HCT116 (cell line): Measurements from ENCODE around the gene CDHR4. TPM values are rescaled to one million over a fixed set of nuclear protein-coding genes. Genes with fewer than 3 reads are reported as not detected.

Source experiments
- ATAC-seq: fragments of 200-7000 bp; cut with Tn5 transposase; 2 replicates; pipeline ENCODE4 v1.9.1; 2020; ENCODE audit warnings: mild to moderate bottlenecking, moderate library complexity
- BruUV-seq: library from RNA; stranded (reverse); fragments of 400-500 nt; replicated peaks from 2 replicates; lab custom pipeline; 2021; lab: Mats Ljungman, UMichigan
- CTCF ChIA-PET: fragments of 300-600 bp; sonication (Branson Sonifier 250); formaldehyde crosslinking; loops from one replicate; lab custom pipeline; 2021; ENCODE audit warnings: antibody characterized with exemption; lab: Charles Lee
- POLR2A ChIA-PET: fragments of 300-600, 350-600 bp; sonication (Branson Sonifier 250); formaldehyde crosslinking; loops from one replicate; lab custom pipeline; 2021; ENCODE audit warnings: antibody characterized with exemption; lab: Charles Lee
- RAD21 ChIA-PET, 2 experiments: fragments of 300-600 bp; sonication (Branson Sonifier 250); formaldehyde crosslinking; loops; one replicate each; lab custom pipeline; 2023; ENCODE audit warnings: low total read pairs in 2 of 2; ENCODE audit not compliant: uncharacterized antibody in 2 of 2, unreplicated experiment in 2 of 2, low non-redundant PET in 1 of 2; lab: Charles Lee
- DNase-seq: peaks from one replicate; pipeline ENCODE4 v3.0.0-alpha.2; 2010; ENCODE audit warnings: low read depth, low spot score
- H2AFZ ChIP-seq: fragments of 200-600 bp; shearing (Covaris generic), sonication (generic); 2 replicates; pipeline ENCODE4 v1.6.1; 2017; ENCODE audit warnings: low read depth, mixed run types, mixed read lengths, antibody characterized with exemption, low read length; ENCODE audit not compliant: poor library complexity, severe bottlenecking
- H3K27ac ChIP-seq: 2 replicates; pipeline ENCODE4 v1.5.1; 2012; ENCODE audit warnings: low read depth, low read length
- H3K27me3 ChIP-seq: fragments of 200-600 bp; sonication (generic); 2 replicates; pipeline ENCODE4 v1.6.1; 2016; ENCODE audit warnings: mixed run types, low read length, mixed read lengths; ENCODE audit not compliant: insufficient read depth
- H3K36me3 ChIP-seq, 2 experiments: fragments of 200-500 bp in 1 of 2; fragments of 200-600 bp in 1 of 2; sonication (Bioruptor generic) in 1 of 2; sonication (generic) in 1 of 2; 2 replicates each; pipeline versions ENCODE4 v1.5.1 to v1.6.1; 2014 to 2016; ENCODE audit warnings: low read length in 2 of 2, inconsistent platforms in 1 of 2, mixed read lengths in 1 of 2, mixed run types in 1 of 2; ENCODE audit not compliant: insufficient read depth in 2 of 2, control insufficient read depth in 1 of 2
- H3K4me1 ChIP-seq, 2 experiments: fragments of 200-600 bp in 1 of 2; sonication (generic) in 1 of 2; 2 replicates each; pipeline versions ENCODE4 v1.5.1 to v1.6.1; 2012 to 2017; ENCODE audit warnings: low read length in 2 of 2, inconsistent platforms in 1 of 2, mild to moderate bottlenecking in 1 of 2, mixed read lengths in 1 of 2, mixed run types in 1 of 2, moderate library complexity in 1 of 2; ENCODE audit not compliant: insufficient read depth in 2 of 2, control insufficient read depth in 1 of 2
- H3K4me2 ChIP-seq: fragments of 200-600 bp; sonication (generic); 2 replicates; pipeline ENCODE4 v1.6.1; 2017; ENCODE audit warnings: mixed run types, low read length, mixed read lengths
- H3K4me3 ChIP-seq, 2 experiments: fragments of 200-600 bp in 1 of 2; sonication (generic) in 1 of 2; replicated peaks in 1 of 2; 2 replicates each; pipeline ENCODE4 v1.5.1; 2011 to 2016; ENCODE audit warnings: low read length in 2 of 2, control low read depth in 1 of 2, low read depth in 1 of 2, mild to moderate bottlenecking in 1 of 2, mixed read lengths in 1 of 2, mixed run types in 1 of 2
- H3K79me2 ChIP-seq: fragments of 200-600 bp; sonication (generic); 2 replicates; pipeline ENCODE4 v1.6.1; 2017; ENCODE audit warnings: mild to moderate bottlenecking, mixed run types, low read length, moderate library complexity, mixed read lengths; ENCODE audit not compliant: insufficient read depth
- H3K9ac ChIP-seq: fragments of 200-600 bp; sonication (generic); 2 replicates; pipeline ENCODE4 v1.6.1; 2016; ENCODE audit warnings: low read length, mixed read lengths
- H3K9me2 ChIP-seq: fragments of 200-600 bp; sonication (generic), shearing (Covaris generic); 2 replicates; pipeline ENCODE4 v1.6.1; 2017; ENCODE audit warnings: mixed run types, mild to moderate bottlenecking, moderate library complexity; ENCODE audit not compliant: insufficient read depth
- H3K9me3 ChIP-seq, 2 experiments: fragments of 200-500 bp in 1 of 2; fragments of 200-600 bp in 1 of 2; sonication (Bioruptor generic) in 1 of 2; sonication (generic) in 1 of 2; 2 replicates each; pipeline ENCODE4 v1.6.1; 2014 to 2017; ENCODE audit warnings: low read length in 2 of 2, mixed read lengths in 2 of 2, inconsistent platforms in 1 of 2, low read depth in 1 of 2, mild to moderate bottlenecking in 1 of 2, mixed run types in 1 of 2, moderate library complexity in 1 of 2; ENCODE audit not compliant: control insufficient read depth in 1 of 2, insufficient read depth in 1 of 2
- H4K20me1 ChIP-seq: fragments of 200-600 bp; sonication (generic), shearing (Covaris generic); 2 replicates; pipeline ENCODE4 v1.6.1; 2017; ENCODE audit warnings: mixed run types, mild to moderate bottlenecking, moderate library complexity; ENCODE audit not compliant: insufficient read depth
- ATF3 ChIP-seq: IDR thresholded peaks from 2 replicates; pipeline ENCODE4 v1.6.1; 2012
- CBX3 ChIP-seq: IDR thresholded peaks from 2 replicates; pipeline ENCODE4 v1.6.1; 2012; ENCODE audit warnings: low read depth
- CEBPB ChIP-seq: IDR thresholded peaks from 2 replicates; pipeline ENCODE4 v1.6.1; 2012; ENCODE audit warnings: low read depth
- ELF1 ChIP-seq: IDR thresholded peaks from 2 replicates; pipeline ENCODE4 v1.6.1; 2012; ENCODE audit warnings: low read depth, borderline replicate concordance
- EZH2 ChIP-seq: fragments of 200-600 bp; sonication (generic); IDR thresholded peaks from 2 replicates; pipeline ENCODE4 v1.6.1; 2017; ENCODE audit warnings: antibody characterized with exemption, mixed run types
- EZH2phosphoT487 ChIP-seq: fragments of 200-600 bp; IDR thresholded peaks from 2 replicates; pipeline ENCODE4 v1.6.1; 2018; ENCODE audit warnings: antibody characterized with exemption, borderline replicate concordance
- FOSL1 ChIP-seq: IDR thresholded peaks from 2 replicates; pipeline ENCODE4 v1.6.1; 2012; ENCODE audit warnings: low read depth
- JUND ChIP-seq: IDR thresholded peaks from 2 replicates; pipeline ENCODE4 v1.6.1; 2012
- MAX ChIP-seq: IDR thresholded peaks from 2 replicates; pipeline ENCODE4 v1.6.1; 2012
- POLR2A ChIP-seq: IDR thresholded peaks from 2 replicates; pipeline ENCODE4 v1.7.0; 2011; ENCODE audit warnings: borderline replicate concordance; ENCODE audit not compliant: insufficient read depth, insufficient read length; ENCODE audit errors: extremely low read depth
- POLR2AphosphoS5 ChIP-seq: IDR thresholded peaks from 2 replicates; pipeline ENCODE4 v1.6.1; 2011; ENCODE audit warnings: mild to moderate bottlenecking, low read depth, low read length, moderate library complexity
- RAD21 ChIP-seq: IDR thresholded peaks from 2 replicates; pipeline ENCODE4 v1.6.1; 2012; ENCODE audit warnings: low read depth, mild to moderate bottlenecking
- SIN3A ChIP-seq: IDR thresholded peaks from 2 replicates; pipeline ENCODE4 v1.6.1; 2012; ENCODE audit warnings: low read depth
- SP1 ChIP-seq: IDR thresholded peaks from 2 replicates; pipeline ENCODE4 v1.6.1; 2012; ENCODE audit warnings: low read depth
- SRF ChIP-seq: IDR thresholded peaks from 2 replicates; pipeline ENCODE4 v1.6.1; 2012; ENCODE audit warnings: low read depth
- TCF7L2 ChIP-seq: IDR thresholded peaks from 2 replicates; pipeline ENCODE4 v1.7.0; 2011; ENCODE audit warnings: borderline replicate concordance, inconsistent platforms; ENCODE audit not compliant: insufficient read depth, insufficient read length; ENCODE audit errors: extremely low read depth
- YY1 ChIP-seq: IDR thresholded peaks from 2 replicates; pipeline ENCODE4 v1.6.1; 2011; ENCODE audit warnings: low read length, low read depth, moderate library complexity, mild to moderate bottlenecking; ENCODE audit not compliant: insufficient replicate concordance; ENCODE audit errors: extremely low read depth
- ZNF274 ChIP-seq: fragments of 200-500 bp; sonication (Bioruptor generic); IDR thresholded peaks from 2 replicates; pipeline ENCODE4 v1.6.1; 2014; ENCODE audit warnings: mild to moderate bottlenecking, low read depth, low read length, inconsistent platforms
- intact Hi-C: fragments of 100-400 bp; cut with micrococcal nuclease; formaldehyde crosslinking; loops from 2 replicates; pipeline ENCODE4 v1.10.0; 2022
- total RNA-seq: library from RNA; stranded (reverse); gene quantifications from one replicate; pipeline ENCODE4 v1.2.1, GENCODE V29; 2021; ENCODE audit not compliant: unreplicated experiment
- TF ChIP-seq, protein P1 (sequence below): IDR thresholded peaks from 2 replicates; pipeline ENCODE4 v1.6.1; 2011; ENCODE audit warnings: mild to moderate bottlenecking, low read length, moderate library complexity; ENCODE audit not compliant: insufficient replicate concordance; ENCODE audit errors: extremely low read depth

Gene CDHR4
- total RNA-seq, 1 experiment from 2014 or later = not detected

- POLR2A ChIA-PET = no interaction called here
Observed at GRCh38 chr3:49751501-49751900, 48.2 kb downstream of the CDHR4 start.

More at GRCh38 chr3:49751501-49751900, 48.2 kb downstream of the CDHR4 start:
- peaks cover 64% of the 10 kb centered on the region for H3K79me2 ChIP-seq
- ATAC-seq (no peak), DNase-seq (no peak)
- no peak overlapping the region for H3K9ac ChIP-seq
- H3K4me1 ChIP-seq = no peaks in the 10 kb centered on the region
- no TSS peak for BruUV-seq
- no peaks in the 10 kb centered on the region for H3K27me3 ChIP-seq
- no peak overlapping the region for H3K4me2 ChIP-seq
- no peak overlapping the region for H2AFZ ChIP-seq
- H3K36me3 ChIP-seq = peaks cover 0 to 2% of the 10 kb centered on the region in 2 experiments; a peak in 1 of 4 replicates
- H3K27ac ChIP-seq = no peak overlapping the region
- no peaks in the 10 kb centered on the region for H3K9me3 ChIP-seq
- intact Hi-C loops = no loop called here
- ChIA-PET RAD21 (no interaction called here), CTCF (no interaction called here)
- H4K20me1 ChIP-seq = peaks cover 4% of the 10 kb centered on the region; the same call in 1 of the 2 replicates
- no peak overlapping the region for H3K4me3 ChIP-seq
- H3K9me2 ChIP-seq = no peaks in the 10 kb centered on the region
- TF ChIP-seq EZH2phosphoT487 (no peak), SRF (no peak), POLR2A (no peak), TCF7L2 (no peak), YY1 (no peak), RAD21 (no peak), CBX3 (no peak), ZNF274 (no peak), EZH2 (no peak), CEBPB (no peak), MAX (no peak), ATF3 (no peak), POLR2AphosphoS5 (no peak), FOSL1 (no peak), SIN3A (no peak), ELF1 (no peak), SP1 (no peak), JUND (no peak)
- TF ChIP-seq, protein P1, sequence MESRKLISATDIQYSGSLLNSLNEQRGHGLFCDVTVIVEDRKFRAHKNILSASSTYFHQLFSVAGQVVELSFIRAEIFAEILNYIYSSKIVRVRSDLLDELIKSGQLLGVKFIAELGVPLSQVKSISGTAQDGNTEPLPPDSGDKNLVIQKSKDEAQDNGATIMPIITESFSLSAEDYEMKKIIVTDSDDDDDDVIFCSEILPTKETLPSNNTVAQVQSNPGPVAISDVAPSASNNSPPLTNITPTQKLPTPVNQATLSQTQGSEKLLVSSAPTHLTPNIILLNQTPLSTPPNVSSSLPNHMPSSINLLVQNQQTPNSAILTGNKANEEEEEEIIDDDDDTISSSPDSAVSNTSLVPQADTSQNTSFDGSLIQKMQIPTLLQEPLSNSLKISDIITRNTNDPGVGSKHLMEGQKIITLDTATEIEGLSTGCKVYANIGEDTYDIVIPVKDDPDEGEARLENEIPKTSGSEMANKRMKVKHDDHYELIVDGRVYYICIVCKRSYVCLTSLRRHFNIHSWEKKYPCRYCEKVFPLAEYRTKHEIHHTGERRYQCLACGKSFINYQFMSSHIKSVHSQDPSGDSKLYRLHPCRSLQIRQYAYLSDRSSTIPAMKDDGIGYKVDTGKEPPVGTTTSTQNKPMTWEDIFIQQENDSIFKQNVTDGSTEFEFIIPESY = no peak
